ENCODE results near the gene CATSPER4.
A peak's percentile ranks its signal among the peaks of the same experiment; 100 is the strongest.
"Not testable (repeated sequence)": the region's sequence is repeated elsewhere in the genome, so short reads cannot be mapped to it uniquely, and the experiment has no call there.

The CATSPER4 gene

DNA sequence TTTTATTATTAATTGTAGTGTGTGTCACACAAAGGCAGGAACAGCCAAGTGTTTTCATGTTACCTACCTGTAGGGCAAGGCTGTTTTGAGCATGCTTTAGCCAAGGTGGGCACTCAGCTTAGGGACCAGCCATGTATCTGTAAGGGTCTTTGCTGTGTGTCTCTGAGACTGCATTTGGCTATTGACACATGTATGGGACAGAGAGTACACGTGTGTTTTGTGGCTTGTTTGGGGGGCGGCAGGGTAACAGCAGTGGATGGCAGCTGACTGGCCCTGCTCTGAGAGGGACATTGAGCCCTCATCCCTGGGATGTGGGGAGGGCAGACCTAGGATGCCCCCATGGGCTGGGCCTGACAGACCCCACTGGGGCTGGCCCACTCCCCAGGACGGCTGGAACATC is 6.9 kb downstream of the CATSPER4 start:
- DNase-seq: no peak

GRCh38 chr1:26197813-26198212 is 7.4 kb downstream of the CATSPER4 start:
- no peak for DNase-seq

DNA sequence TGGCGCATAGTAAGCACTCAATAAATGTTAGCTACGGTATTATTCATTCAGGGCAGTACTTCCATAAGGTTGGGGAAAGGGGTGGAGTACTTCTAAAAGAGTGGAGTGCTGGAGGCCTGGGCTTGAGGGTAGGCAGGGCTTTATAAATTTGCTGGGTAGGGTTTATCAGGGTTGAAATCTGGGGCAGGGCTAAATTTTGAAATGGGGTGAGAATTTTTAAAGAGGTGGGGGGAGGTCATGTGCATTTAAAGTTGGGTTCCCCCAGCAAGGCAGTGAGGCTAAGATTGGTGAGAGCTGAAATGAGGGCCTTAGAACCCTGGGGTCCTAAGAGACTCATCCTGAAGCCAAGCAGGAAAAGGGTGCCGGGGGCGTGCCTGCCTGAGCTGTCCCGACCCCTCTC is 10.0 kb downstream of the CATSPER4 start:
- DNase-seq: no peak

DNA sequence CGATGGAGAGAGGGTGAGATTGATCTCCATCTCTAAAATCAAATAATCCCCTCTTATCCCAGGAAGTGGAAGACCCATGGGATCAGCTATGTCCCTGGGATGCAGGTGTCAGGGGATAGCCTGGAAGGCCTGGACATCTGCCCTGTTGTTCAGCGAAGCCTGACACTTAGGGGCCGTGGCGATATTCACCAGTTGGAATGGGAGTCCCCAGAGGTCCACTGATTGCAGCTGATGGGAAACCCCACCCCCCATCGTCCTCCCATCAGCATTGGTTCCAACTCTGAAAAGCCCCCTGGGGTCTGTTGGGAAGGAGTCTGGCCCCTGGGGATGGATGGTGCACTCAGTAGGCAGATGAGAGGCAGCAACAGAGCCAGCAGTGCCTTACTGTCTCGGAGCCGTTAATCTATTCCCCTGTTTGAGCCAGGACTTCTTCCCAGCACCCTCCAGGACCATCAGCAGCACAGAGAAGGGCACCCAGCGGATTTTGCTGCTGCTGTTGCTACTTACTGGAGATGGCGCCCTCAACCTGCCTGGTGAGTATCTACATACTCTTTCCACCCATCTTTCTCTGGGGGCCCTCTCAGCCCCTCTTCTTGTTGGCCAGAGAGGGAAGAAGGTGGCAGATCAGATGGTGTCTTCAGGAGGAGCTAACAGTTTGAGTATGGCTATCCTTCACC is 13.4 kb downstream of the CATSPER4 start:
- DNase-seq: no peak

DNA sequence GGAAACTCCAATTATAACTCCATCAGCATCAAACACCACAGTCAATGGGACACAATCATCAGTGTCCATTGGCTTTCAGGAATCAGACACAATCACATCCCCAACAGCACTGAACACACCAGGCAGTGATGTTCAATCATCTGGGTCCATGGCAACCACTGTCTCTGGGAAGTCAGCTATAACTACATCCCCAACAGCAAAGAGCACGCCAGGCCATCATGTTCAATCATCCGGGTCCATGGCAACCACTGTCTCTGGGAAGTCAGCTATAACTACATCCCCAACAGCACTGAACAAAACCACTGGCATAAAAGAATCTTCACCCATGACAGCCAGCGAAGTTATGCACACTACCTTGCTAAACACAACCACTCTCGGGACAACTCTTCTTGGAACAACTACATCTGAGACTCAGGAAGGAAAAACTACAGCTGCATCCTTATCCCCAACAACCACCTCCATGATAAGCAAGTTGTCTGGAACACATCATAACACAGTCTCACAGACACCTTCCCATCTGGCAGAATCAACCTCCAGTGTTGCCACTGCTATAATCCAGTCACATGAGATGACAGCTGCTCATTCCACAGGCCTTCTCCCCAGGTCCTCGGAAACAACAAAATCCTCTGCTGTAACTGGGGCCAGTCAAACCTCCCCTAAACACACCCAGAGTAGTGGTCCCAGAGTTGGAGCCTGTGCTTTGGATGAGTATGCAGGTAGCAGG is 19.9 kb downstream of the CATSPER4 start:
- DNase-seq: no peak

- no peak for DNase-seq
Observed at GRCh38 chr1:26212726-26213125, 22.3 kb downstream of the CATSPER4 start.

DNA sequence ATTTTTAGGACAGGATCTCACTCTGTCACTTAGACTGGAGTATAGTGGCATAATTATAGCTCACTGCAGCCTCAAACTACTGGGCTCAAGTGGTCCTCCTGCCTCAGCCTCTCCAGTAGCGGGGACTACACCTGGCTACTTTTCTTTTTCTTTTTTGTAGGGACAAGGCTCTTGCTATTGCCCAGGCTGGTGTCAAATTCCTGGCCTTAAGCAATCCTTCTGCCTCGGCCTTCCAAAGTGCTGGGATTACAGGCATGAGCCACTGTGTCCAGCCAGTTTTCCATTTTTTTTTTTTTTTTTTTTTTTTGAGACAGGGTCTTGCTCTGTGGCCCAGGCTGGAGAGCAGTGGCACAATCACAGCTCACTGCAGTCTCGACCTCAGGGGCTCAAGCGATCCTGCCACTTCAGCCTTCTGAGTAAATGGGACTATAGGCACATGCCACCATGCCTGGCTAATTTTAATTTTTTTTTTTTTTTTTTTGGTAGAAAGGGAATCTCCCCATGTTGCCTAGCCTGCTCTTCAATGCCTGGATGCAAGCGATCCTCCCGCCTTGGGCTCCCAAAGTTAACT is 23.0 kb downstream of the CATSPER4 start:
- DNase-seq: no peak

- no peak for DNase-seq
Observed at GRCh38 chr1:26215246-26215645, 24.8 kb downstream of the CATSPER4 start.

GRCh38 chr1:26218906-26219494 is 28.6 kb downstream of the CATSPER4 start:
- DNase-seq: no peak

DNA sequence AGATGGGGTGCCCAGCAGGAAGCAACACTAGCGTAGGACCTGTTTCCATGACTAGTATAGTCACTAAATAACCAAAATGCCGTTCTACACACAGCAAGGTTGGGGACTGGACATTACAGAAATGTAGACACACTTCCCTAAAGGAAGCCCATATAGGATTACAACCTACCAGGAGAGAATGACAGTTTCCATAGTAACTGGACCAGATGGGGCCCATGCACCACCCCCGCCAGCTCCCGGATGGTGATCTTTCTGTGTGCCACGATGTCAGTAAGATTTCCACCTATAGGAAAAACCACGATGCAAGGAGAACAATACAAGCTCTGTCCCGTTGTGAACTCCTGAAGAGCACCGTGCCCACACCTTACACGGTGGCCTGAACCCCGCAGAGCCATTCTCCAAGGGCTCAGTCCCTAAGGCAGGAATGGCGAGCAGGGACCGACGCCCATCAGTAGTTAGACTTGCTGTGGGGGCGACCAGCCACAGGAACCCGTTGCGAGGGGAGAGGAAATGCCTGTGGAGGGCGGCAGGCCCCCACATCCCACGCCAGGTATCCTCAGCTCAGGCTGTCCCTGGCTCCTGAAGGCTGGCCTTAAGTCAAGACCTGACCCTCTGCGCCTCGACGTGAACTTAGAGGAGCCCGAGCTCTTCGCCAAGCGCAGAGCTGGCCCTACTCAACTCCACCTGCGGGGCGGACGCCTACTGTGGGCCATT is 30.0 kb downstream of the CATSPER4 start:
- DNase-seq: no peak

GRCh38 chr1:26221094-26221493 is 30.7 kb downstream of the CATSPER4 start:
- no peak for DNase-seq

DNA sequence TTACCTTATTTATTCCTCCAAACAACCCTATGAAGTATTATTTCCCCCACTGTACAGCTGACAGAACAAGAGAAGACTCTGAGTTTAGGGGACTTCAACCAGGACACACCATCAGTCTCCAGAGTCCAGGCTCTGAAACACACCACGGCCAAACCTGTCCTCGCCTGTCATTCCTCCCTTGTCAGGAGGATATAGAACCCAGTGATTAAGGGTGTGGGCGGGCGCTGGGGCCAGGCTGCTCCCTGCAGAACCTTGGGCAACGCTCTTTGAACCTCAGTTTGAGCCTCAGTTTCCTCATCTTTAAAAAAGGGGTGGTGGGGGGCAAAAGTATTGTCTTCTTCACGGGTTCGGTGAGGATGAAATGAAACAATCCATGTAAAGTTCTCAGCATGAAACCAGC is 34.2 kb downstream of the CATSPER4 start:
- DNase-seq: no peak

- peak; percentile 16 to 28 for DNase-seq
Observed at GRCh38 chr1:26225033-26225831, 34.8 kb downstream of the CATSPER4 start.

DNA sequence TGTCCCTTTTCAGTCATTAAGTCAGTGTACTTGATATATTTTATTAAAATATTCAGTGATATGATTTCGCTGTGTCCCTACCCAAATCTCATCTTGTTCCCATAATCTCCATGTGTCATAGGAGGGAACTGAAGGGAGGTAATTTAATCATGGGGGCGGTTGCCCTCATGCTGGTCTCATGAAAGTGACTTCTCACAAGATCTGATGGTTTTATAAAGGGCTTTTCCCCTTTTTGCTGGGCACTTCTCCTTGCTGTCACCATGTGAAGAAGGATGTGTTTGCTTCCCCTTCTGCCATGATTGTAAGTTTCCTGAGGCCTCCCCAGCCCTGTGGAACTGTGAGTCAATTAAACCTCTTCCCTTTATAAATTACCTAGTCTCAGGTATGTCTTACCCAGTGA is 40.3 kb downstream of the CATSPER4 start:
- not testable (repeated sequence) for DNase-seq

DNA sequence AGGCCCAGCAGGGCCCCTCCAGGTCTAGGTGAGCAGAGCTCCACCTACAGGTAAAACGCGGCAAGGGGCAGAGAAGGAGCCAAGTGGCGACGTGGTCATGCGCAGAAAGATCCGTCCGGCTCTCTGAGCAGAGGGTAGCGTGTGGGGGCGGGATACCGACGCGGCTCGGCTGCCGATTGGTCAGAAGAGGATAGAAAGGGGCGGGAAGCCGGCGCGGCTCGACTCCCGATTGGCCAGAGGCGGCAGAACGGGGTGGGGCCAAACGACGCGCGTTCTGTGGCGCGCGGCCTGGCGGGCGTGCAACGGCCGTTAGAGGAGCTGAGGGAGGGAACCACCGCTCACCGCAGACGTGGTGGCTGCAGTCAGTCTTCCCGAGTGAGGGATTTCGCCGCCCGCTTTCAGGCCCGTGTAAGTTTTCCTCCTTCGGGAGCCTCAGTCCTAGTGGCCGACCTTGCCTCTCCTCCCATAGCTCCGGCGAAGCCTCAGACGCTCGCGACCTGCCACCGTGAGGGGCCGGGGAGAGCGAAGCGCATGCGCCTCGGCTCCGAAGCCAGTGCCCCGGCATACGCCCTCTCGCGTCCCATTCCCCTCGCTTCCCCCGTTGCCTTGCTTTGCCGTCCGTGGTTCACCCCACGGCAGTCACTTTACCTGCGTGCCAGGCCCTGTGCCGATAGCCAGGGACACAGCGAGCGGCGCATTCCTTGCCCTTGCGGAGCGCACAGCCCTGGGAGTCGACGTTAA is 43.7 kb downstream of the CATSPER4 start, which contains the start of gene CEP85:
CEP85 (plus strand) TSS at position 298 of the 741 bp plus-strand sequence. CDS start 5,584 bp downstream, outside the sequence.
- peak; percentile 98 to 99 for DNase-seq

GRCh38 chr1:26234644-26235370 is 44.4 kb downstream of the CATSPER4 start:
- peak in 1 of 2 donors; percentile 25 for DNase-seq

DNA sequence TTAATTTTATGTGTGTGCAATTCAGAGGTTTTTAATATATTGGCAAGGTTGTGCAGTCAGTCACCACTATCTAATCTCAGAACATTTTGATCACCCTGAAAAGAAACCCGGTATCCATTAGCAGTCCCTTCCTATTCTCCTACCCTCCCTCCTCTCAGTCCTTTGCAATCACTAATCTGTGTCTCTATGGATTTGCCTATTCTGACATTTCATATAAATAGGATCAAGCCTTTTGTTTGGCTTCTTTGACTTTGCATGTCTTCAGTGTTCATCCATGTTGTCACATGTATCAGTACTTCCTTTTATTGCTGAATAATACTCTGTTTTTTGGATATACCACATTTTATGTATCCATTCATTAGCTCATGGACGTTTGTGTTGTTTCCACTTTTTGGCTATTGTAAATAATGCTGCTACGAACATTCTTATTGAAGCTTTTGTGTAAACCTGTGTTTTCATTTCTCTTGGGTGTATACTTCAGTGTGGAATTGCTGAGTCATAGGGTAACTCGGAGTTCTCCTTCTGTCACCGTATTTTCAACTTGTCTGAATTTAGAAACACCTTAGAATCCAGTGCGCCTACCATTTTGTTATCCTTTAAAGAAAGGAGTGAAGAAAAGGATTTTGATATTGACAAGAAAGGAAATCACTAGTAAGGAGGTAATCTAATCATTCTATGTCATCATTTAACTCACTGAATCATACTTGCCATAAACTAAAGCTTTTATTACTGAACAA is 47.0 kb downstream of the CATSPER4 start:
- DNase-seq: no peak

DNA sequence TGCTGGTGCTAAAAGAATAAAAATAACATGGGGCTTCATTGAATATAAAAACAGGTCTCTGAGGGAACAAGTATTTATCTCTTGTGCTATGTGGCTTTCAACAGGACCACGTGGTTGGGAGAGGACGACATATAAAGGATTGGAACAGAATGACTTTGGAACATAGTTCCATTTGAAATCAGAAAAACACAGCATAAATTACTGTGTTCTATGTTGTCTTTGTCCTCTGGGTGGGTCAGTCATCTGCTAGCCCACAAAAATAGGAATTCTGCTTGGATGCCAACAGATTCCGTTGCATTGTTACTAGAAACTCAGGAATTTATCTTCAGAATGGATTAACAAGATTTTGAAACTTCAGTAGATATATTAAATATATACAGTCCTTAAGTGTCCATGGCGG is 49.5 kb downstream of the CATSPER4 start:
- DNase-seq: no peak
